IMR-90 (cell line): ENCODE data around the gene TP53TG5. TPM values are rescaled to one million over a fixed set of nuclear protein-coding genes. Genes with fewer than 3 reads are reported as not detected.

Experiments
- ATAC-seq: fragments of 200-7000 bp; cut with Tn5 transposase; 2 replicates; pipeline ENCODE4 v1.9.1; 2020; ENCODE audit warnings: low read depth, mild to moderate bottlenecking, moderate library complexity
- BruUV-seq: library from RNA; stranded (reverse); fragments of 400-500 nt; replicated peaks from 2 replicates; lab custom pipeline; 2021; lab: Mats Ljungman, UMichigan
- CTCF ChIA-PET: fragments of 300-600 bp; formaldehyde crosslinking; extraction: SDS; loops from one replicate; lab custom pipeline; 2021; ENCODE audit warnings: antibody characterized with exemption; lab: Yijun Ruan, JAX
- POLR2A ChIA-PET: fragments of 300-600 bp; sonication (Branson Sonifier 250); formaldehyde crosslinking; loops from one replicate; lab custom pipeline; 2022; ENCODE audit warnings: antibody characterized with exemption; ENCODE audit not compliant: unreplicated experiment; lab: Charles Lee
- DNase-seq: peaks from one replicate; pipeline ENCODE4 v3.0.0; 2013
- H2AFZ ChIP-seq: replicated peaks from 2 replicates; pipeline ENCODE3; 2013; ENCODE audit warnings: low read length, mild to moderate bottlenecking; ENCODE audit not compliant: poor library complexity
- H2AK5ac ChIP-seq: 2 replicates; pipeline ENCODE4 v1.6.1; 2013; ENCODE audit warnings: low read depth, low read length, inconsistent platforms
- H2AK9ac ChIP-seq: replicated peaks from 2 replicates; pipeline ENCODE3; 2013; ENCODE audit warnings: mild to moderate bottlenecking, low read depth, low read length, moderate library complexity; ENCODE audit not compliant: poor library complexity
- H2BK120ac ChIP-seq: 2 replicates; pipeline ENCODE4 v1.6.1; 2013; ENCODE audit warnings: low read depth, low read length, inconsistent platforms
- H2BK15ac ChIP-seq: 3 replicates; pipeline ENCODE4 v1.6.1; 2013; ENCODE audit warnings: low read depth, low read length, inconsistent platforms
- H2BK20ac ChIP-seq: 2 replicates; pipeline ENCODE4 v1.6.1; 2013; ENCODE audit warnings: low read depth, mild to moderate bottlenecking, inconsistent platforms, low read length, moderate library complexity
- H2BK5ac ChIP-seq: 2 replicates; pipeline ENCODE4 v1.6.1; 2013; ENCODE audit warnings: mild to moderate bottlenecking, low read depth, low read length, inconsistent platforms; ENCODE audit not compliant: poor library complexity, severe bottlenecking
- H3K14ac ChIP-seq: replicated peaks from 2 replicates; pipeline ENCODE4 v1.6.1; 2013; ENCODE audit warnings: low read depth, low read length, inconsistent platforms
- H3K18ac ChIP-seq: 2 replicates; pipeline ENCODE4 v1.6.1; 2013; ENCODE audit warnings: low read depth, low read length, control low read depth
- H3K23ac ChIP-seq: 2 replicates; pipeline ENCODE4 v1.6.1; 2013; ENCODE audit warnings: low read depth, low read length, inconsistent platforms
- H3K27ac ChIP-seq: 2 replicates; pipeline ENCODE4 v1.5.1; 2013; ENCODE audit warnings: mild to moderate bottlenecking, control low read depth, low read length; ENCODE audit not compliant: insufficient read depth
- H3K27me3 ChIP-seq: 2 replicates; pipeline ENCODE4 v1.6.1; 2013; ENCODE audit warnings: low read length; ENCODE audit not compliant: control insufficient read depth, insufficient read depth
- H3K36me3 ChIP-seq: 2 replicates; pipeline ENCODE4 v1.6.1; 2013; ENCODE audit warnings: low read length, mixed read lengths; ENCODE audit not compliant: control insufficient read depth, insufficient read depth
- H3K4ac ChIP-seq: 2 replicates; pipeline ENCODE4 v1.6.1; 2013; ENCODE audit warnings: low read depth, low read length, inconsistent platforms
- H3K4me1 ChIP-seq: 2 replicates; pipeline ENCODE4 v1.6.1; 2013; ENCODE audit warnings: low read length, mixed read lengths; ENCODE audit not compliant: control insufficient read depth, insufficient read depth
- H3K4me2 ChIP-seq: 2 replicates; pipeline ENCODE4 v1.6.1; 2013; ENCODE audit warnings: low read depth, mild to moderate bottlenecking, control low read depth, low read length, moderate library complexity
- H3K4me3 ChIP-seq: 2 replicates; pipeline ENCODE4 v1.5.1; 2013; ENCODE audit warnings: low read depth, mild to moderate bottlenecking, control low read depth, low read length, moderate library complexity; ENCODE audit not compliant: insufficient read depth
- H3K56ac ChIP-seq: 2 replicates; pipeline ENCODE4 v1.6.1; 2013; ENCODE audit warnings: low read length, inconsistent platforms; ENCODE audit not compliant: insufficient read depth; ENCODE audit errors: extremely low read depth
- H3K79me1 ChIP-seq, 2 experiments: 2 replicates each; pipeline ENCODE4 v1.6.1; 2013; ENCODE audit warnings: low read length in 2 of 2, inconsistent platforms in 1 of 2, low read depth in 1 of 2
- H3K9ac ChIP-seq: 2 replicates; pipeline ENCODE4 v1.6.1; 2013; ENCODE audit warnings: low read depth, low read length, control low read depth
- H3K9me1 ChIP-seq: 2 replicates; pipeline ENCODE4 v1.6.1; 2013; ENCODE audit warnings: low read length, inconsistent platforms; ENCODE audit not compliant: insufficient read depth
- H3K9me3 ChIP-seq: 2 replicates; pipeline ENCODE4 v1.6.1; 2013; ENCODE audit warnings: low read length; ENCODE audit not compliant: control insufficient read depth, insufficient read depth
- H4K20me1 ChIP-seq: 2 replicates; pipeline ENCODE4 v1.6.1; 2013; ENCODE audit warnings: low read length, inconsistent platforms; ENCODE audit not compliant: insufficient read depth
- H4K5ac ChIP-seq: 2 replicates; pipeline ENCODE4 v1.6.1; 2013; ENCODE audit warnings: mild to moderate bottlenecking, low read depth, low read length, control low read depth
- H4K8ac ChIP-seq, 2 experiments: 2 replicates each; pipeline ENCODE4 v1.6.1; 2013; ENCODE audit warnings: low read depth in 2 of 2, low read length in 2 of 2, control low read depth in 1 of 2, inconsistent platforms in 1 of 2
- H4K91ac ChIP-seq: 2 replicates; pipeline ENCODE4 v1.6.1; 2013; ENCODE audit warnings: low read depth, low read length, inconsistent platforms; ENCODE audit not compliant: insufficient read depth
- CEBPB ChIP-seq: IDR thresholded peaks from 2 replicates; pipeline ENCODE4 v1.6.1; 2012; ENCODE audit warnings: low read depth, low read length, improper control_type of control experiment
- CHD1 ChIP-seq: IDR thresholded peaks from 2 replicates; pipeline ENCODE4 v1.6.1; 2012; ENCODE audit warnings: low read depth, low read length, improper control_type of control experiment
- FOS ChIP-seq: fragments of 150-350 bp; IDR thresholded peaks from 2 replicates; pipeline ENCODE4 v1.6.1; 2016; ENCODE audit warnings: low read depth, low read length
- MAFK ChIP-seq: IDR thresholded peaks from 2 replicates; pipeline ENCODE4 v1.6.1; 2012; ENCODE audit warnings: low read depth, low read length, improper control_type of control experiment
- MAZ ChIP-seq: IDR thresholded peaks from 2 replicates; pipeline ENCODE4 v1.6.1; 2012; ENCODE audit warnings: low read depth, mild to moderate bottlenecking, low read length, improper control_type of control experiment, moderate library complexity, borderline replicate concordance
- MXI1 ChIP-seq: IDR thresholded peaks from 2 replicates; pipeline ENCODE4 v1.6.1; 2012; ENCODE audit warnings: low read depth, mild to moderate bottlenecking, low read length, moderate library complexity, borderline replicate concordance
- NFE2L2 ChIP-seq: fragments of 150-350 bp; IDR thresholded peaks from 2 replicates; pipeline ENCODE4 v1.6.1; 2016; ENCODE audit warnings: low read depth, mild to moderate bottlenecking, low read length
- POLR2A ChIP-seq: IDR thresholded peaks from 2 replicates; pipeline ENCODE4 v1.6.1; 2012; ENCODE audit warnings: mild to moderate bottlenecking, low read depth, low read length
- RAD21 ChIP-seq: IDR thresholded peaks from 2 replicates; pipeline ENCODE4 v1.6.1; 2012; ENCODE audit warnings: low read length, improper control_type of control experiment
- RCOR1 ChIP-seq: IDR thresholded peaks from 2 replicates; pipeline ENCODE4 v1.6.1; 2012; ENCODE audit warnings: mild to moderate bottlenecking, low read length, improper control_type of control experiment; ENCODE audit not compliant: insufficient replicate concordance
- RFX5 ChIP-seq: IDR thresholded peaks from 2 replicates; pipeline ENCODE4 v1.8.0; 2012; ENCODE audit warnings: low read depth, mild to moderate bottlenecking, low read length, moderate library complexity
- SMC3 ChIP-seq: fragments of 150-350 bp; IDR thresholded peaks from 2 replicates; pipeline ENCODE4 v1.6.1; 2016; ENCODE audit warnings: low read depth, mild to moderate bottlenecking, antibody characterized with exemption, low read length, moderate library complexity
- WGBS, 2 experiments: methylation state at CpG; one replicate each; pipeline versions ENCODE4 v1.1.5 to v1.1.7; 2013; ENCODE audit warnings: missing lambda C conversion rate in 2 of 2; ENCODE audit not compliant: insufficient read length in 1 of 2; ENCODE audit errors: extremely low coverage in 2 of 2; 5-methylcytosine and 5-hydroxymethylcytosine counted together
- dilution Hi-C: fragments of 300-500 bp; cut with HindIII; formaldehyde crosslinking; loops from one replicate; pipeline ENCODE4 v1.14.3; 2018; ENCODE audit warnings: low sequenced_read_pairs; ENCODE audit not compliant: unreplicated experiment
- in situ Hi-C: fragments of 300-500 bp; cut with MboI; formaldehyde crosslinking; loops from 3 replicates; pipeline ENCODE4 v1.14.3; 2019; ENCODE audit warnings: low sequenced_read_pairs, inconsistent platforms, mixed read lengths
- intact Hi-C: fragments of 100-400 bp; cut with micrococcal nuclease; formaldehyde crosslinking; loops from 2 replicates; pipeline ENCODE4 v1.10.0; 2022
- polyA plus RNA-seq, 3 experiments: library from polyadenylated mRNA; depleted of rRNA; stranded (reverse); fragments of >200 nt; gene quantifications; 2 replicates each; pipeline ENCODE4 v1.2.3, GENCODE V29; 2012; ENCODE audit warnings: low replicate concordance in 1 of 3
- total RNA-seq: library from RNA; depleted of rRNA; stranded (reverse); fragments of >200 nt; gene quantifications from 2 replicates; pipeline ENCODE4 v1.2.3, GENCODE V29; 2012
- TF ChIP-seq, protein P1 (sequence below): fragments of 150-350 bp; IDR thresholded peaks from 2 replicates; pipeline ENCODE4 v1.6.1; 2016; ENCODE audit warnings: low read depth, mild to moderate bottlenecking, low read length, moderate library complexity, borderline replicate concordance
- TF ChIP-seq, protein P2 (sequence below): conservative IDR thresholded peaks from 2 replicates; pipeline ENCODE4 v1.5.1; 2012; ENCODE audit warnings: mild to moderate bottlenecking, low read depth, low read length, improper control_type of control experiment
- TF ChIP-seq, protein P3 (sequence below): fragments of 150-350 bp; IDR thresholded peaks from 2 replicates; pipeline ENCODE4 v1.6.1; 2017; ENCODE audit warnings: mild to moderate bottlenecking, antibody characterized with exemption, low read length, low read depth

The TP53TG5 gene
- total and polyA plus RNA-seq, 2 of the 4 experiments (the other 2 are of a cell fraction) = not detected

DNA sequence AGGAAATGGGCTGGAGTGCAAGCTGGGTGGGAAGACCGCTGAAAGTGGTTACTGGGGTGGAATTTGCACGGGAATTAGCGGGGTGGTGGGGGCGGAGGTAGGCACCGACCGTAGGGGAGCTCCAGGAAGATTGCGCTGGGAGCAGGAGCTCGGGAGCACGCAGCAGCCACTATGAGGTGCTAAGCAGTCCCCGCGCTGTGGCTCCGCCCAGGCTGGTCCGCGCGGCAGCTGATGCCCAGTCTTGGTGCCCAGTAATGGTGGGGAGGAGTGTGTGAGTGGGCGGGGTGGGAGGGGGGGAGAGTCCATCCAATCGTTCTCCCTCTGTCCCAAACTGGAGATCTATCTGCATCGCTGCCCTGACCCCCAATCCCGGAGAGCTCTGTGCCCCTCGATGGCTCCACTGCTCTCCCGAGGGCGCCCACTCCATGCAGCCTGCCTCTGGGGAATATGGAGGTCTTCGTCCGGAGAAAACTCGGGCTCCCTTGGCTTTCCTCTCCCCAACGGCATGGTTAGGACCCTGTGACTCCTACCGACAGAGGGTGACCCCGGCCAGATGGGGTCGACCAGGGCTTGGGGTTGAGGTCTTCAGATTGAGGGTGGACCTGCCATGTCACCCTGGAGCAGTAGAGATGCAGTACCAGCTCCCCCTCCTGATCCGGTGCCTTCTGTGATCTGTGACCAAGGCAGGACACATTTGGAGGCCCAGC is 5.3 kb downstream of the TP53TG5 start:
- dilution Hi-C loops = no loop called here
- TF ChIP-seq CHD1 (no peak), RFX5 (no peak), RCOR1 (no peak), CEBPB (no peak), MAFK (no peak), RAD21 (no peak), SMC3 (no peak), MAZ (no peak), MXI1 (no peak), FOS (no peak), POLR2A (no peak), NFE2L2 (no peak)
- TF ChIP-seq, protein P1, sequence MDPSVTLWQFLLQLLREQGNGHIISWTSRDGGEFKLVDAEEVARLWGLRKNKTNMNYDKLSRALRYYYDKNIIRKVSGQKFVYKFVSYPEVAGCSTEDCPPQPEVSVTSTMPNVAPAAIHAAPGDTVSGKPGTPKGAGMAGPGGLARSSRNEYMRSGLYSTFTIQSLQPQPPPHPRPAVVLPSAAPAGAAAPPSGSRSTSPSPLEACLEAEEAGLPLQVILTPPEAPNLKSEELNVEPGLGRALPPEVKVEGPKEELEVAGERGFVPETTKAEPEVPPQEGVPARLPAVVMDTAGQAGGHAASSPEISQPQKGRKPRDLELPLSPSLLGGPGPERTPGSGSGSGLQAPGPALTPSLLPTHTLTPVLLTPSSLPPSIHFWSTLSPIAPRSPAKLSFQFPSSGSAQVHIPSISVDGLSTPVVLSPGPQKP = no peak
- TF ChIP-seq, protein P2, sequence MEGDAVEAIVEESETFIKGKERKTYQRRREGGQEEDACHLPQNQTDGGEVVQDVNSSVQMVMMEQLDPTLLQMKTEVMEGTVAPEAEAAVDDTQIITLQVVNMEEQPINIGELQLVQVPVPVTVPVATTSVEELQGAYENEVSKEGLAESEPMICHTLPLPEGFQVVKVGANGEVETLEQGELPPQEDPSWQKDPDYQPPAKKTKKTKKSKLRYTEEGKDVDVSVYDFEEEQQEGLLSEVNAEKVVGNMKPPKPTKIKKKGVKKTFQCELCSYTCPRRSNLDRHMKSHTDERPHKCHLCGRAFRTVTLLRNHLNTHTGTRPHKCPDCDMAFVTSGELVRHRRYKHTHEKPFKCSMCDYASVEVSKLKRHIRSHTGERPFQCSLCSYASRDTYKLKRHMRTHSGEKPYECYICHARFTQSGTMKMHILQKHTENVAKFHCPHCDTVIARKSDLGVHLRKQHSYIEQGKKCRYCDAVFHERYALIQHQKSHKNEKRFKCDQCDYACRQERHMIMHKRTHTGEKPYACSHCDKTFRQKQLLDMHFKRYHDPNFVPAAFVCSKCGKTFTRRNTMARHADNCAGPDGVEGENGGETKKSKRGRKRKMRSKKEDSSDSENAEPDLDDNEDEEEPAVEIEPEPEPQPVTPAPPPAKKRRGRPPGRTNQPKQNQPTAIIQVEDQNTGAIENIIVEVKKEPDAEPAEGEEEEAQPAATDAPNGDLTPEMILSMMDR = no peak
- TF ChIP-seq, protein P3, sequence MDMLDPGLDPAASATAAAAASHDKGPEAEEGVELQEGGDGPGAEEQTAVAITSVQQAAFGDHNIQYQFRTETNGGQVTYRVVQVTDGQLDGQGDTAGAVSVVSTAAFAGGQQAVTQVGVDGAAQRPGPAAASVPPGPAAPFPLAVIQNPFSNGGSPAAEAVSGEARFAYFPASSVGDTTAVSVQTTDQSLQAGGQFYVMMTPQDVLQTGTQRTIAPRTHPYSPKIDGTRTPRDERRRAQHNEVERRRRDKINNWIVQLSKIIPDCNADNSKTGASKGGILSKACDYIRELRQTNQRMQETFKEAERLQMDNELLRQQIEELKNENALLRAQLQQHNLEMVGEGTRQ = no peak

More for the DNA sequence above, 5.3 kb downstream of the TP53TG5 start:
- ChIA-PET CTCF (interaction anchor here (0.6 to 3.7 kb wide), 10 partner anchors 10 to 399 kb away, joined by 3 to 38 read pairs (median 4); partner anchors contain the start of gene SYS1), POLR2A (no interaction called here)
- no peak overlapping the region for H3K56ac ChIP-seq
- peaks cover 0 to 3% of the 10 kb centered on the region in 2 experiments; a peak in 2 of 4 replicates for H3K79me1 ChIP-seq
- intact Hi-C loops = no loop called here
- no peak overlapping the region for H3K23ac ChIP-seq
- no peak overlapping the region for H2BK15ac ChIP-seq
- ATAC-seq (no peak), DNase-seq (no peak)
- 26% methylated on average over 9 of the region's 30 CpGs; no CpG with 5 or more reads in 1 of the 2 experiments for WGBS, 2 experiments
- peaks cover 3% of the 10 kb centered on the region for H3K36me3 ChIP-seq
- H3K18ac ChIP-seq = no peak overlapping the region
- no peaks in the 10 kb centered on the region; the same call in 1 of the 2 replicates for H3K4me1 ChIP-seq
- in situ Hi-C loops = no loop called here
- H3K9me3 ChIP-seq = no peaks in the 10 kb centered on the region
- H3K27ac ChIP-seq = no peak overlapping the region
- no peak overlapping the region for H4K91ac ChIP-seq
- no peak overlapping the region; the same call in 1 of the 2 replicates for H3K4ac ChIP-seq
- H4K8ac ChIP-seq = peak overlapping the region in 1 of 2 experiments; percentile 27; a peak in 2 of 4 replicates
- no TSS peak for BruUV-seq
- no peak overlapping the region for H2AK5ac ChIP-seq
- no peak overlapping the region for H2BK20ac ChIP-seq
- H3K27me3 ChIP-seq = no peaks in the 10 kb centered on the region
- no peak overlapping the region for H3K4me3 ChIP-seq
- no peak overlapping the region for H3K14ac ChIP-seq
- no peak overlapping the region for H2BK120ac ChIP-seq
- no peaks in the 10 kb centered on the region for H3K9me1 ChIP-seq
- H3K9ac ChIP-seq = no peak overlapping the region
- H3K4me2 ChIP-seq = peak overlapping the region; percentile 14; the same call in 1 of the 2 replicates
- no peak overlapping the region for H2BK5ac ChIP-seq
- peak overlapping the region; percentile 4; the same call in 1 of the 2 replicates for H4K5ac ChIP-seq
- H2AFZ ChIP-seq = peak overlapping the region; percentile 86
- H4K20me1 ChIP-seq = no peaks in the 10 kb centered on the region
- H2AK9ac ChIP-seq = no peak overlapping the region
